Astrocyte (in vitro differentiated cells and primary cell): ENCODE data around the gene UVRAG.

Source experiments
- EZH2 ChIP-seq: IDR thresholded peaks from 2 replicates; pipeline ENCODE4 v1.6.1; 2012; ENCODE audit warnings: mild to moderate bottlenecking, low read length, inconsistent platforms; ENCODE audit not compliant: insufficient read depth
- TF ChIP-seq, protein P1 (sequence below): IDR thresholded peaks from 2 replicates; pipeline ENCODE4 v1.5.1; 2011; ENCODE audit warnings: low read depth, mild to moderate bottlenecking, inconsistent platforms, low read length, moderate library complexity; ENCODE audit not compliant: insufficient read depth

DNA sequence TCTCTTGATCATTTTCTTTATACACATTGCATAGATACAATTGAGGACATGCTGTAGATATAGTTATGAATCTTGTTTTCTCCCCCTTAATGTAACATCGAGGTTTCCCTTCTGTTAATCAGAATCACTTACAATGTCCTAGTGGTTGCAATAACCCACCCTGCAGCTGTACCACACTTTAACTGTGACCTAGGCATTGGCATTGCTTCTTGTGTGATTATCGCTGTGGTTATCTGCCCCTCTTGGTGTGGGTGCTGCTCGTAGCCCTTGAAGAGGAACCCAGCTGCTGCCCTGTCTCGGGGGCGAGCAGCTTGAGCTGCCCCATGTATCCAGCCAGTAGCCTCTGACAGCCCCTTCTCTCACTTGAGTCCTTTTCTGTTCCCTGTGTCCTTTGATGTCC is 44.9 kb upstream of the UVRAG start:
- TF ChIP-seq, protein P1, sequence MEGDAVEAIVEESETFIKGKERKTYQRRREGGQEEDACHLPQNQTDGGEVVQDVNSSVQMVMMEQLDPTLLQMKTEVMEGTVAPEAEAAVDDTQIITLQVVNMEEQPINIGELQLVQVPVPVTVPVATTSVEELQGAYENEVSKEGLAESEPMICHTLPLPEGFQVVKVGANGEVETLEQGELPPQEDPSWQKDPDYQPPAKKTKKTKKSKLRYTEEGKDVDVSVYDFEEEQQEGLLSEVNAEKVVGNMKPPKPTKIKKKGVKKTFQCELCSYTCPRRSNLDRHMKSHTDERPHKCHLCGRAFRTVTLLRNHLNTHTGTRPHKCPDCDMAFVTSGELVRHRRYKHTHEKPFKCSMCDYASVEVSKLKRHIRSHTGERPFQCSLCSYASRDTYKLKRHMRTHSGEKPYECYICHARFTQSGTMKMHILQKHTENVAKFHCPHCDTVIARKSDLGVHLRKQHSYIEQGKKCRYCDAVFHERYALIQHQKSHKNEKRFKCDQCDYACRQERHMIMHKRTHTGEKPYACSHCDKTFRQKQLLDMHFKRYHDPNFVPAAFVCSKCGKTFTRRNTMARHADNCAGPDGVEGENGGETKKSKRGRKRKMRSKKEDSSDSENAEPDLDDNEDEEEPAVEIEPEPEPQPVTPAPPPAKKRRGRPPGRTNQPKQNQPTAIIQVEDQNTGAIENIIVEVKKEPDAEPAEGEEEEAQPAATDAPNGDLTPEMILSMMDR: no peak
- no peak for TF ChIP-seq EZH2
